ENCODE data around the gene ARHGAP42. TPM values are rescaled to one million over a fixed set of nuclear protein-coding genes. Genes with fewer than 3 reads are reported as not detected.

ARHGAP42 gene
- total RNA-seq, 6 experiments from 2014 or later = 1.1 to 3.1 (median 2.3) TPM

GRCh38 chr11:100777736-100778135, 90.6 kb downstream of the ARHGAP42 start:
- Mint-ChIP-seq H3K9me3 (no peaks in the 10 kb centered on the region), H3K27ac (no peak overlapping the region), H3K36me3 (ENCODE audit: low read depth) (no peaks in the 10 kb centered on the region), H3K4me1 (ENCODE audit: low read depth) (0 out of 2 replicates have a peak, but pooled peaks cover 6% of the 10 kb centered on the region), H3K4me3 (no peak overlapping the region), H3K27me3 (ENCODE audit: insufficient read depth) (peaks cover 3% of the 10 kb centered on the region; the same call in 1 of the 2 replicates)
- no peak for DNase-seq
- TF ChIP-seq CTCF (IDR thresholded peaks at IDR 0.05) = no peak

GRCh38 chr11:100778166-100778785, 91.2 kb downstream of the ARHGAP42 start:
- TF ChIP-seq CTCF (IDR thresholded peaks at IDR 0.05) = no peak
- H3K27ac Mint-ChIP-seq = no peak overlapping the region

GRCh38 chr11:100780470-100780869, 93.4 kb downstream of the ARHGAP42 start:
- Mint-ChIP-seq H3K27me3 (ENCODE audit: insufficient read depth) (peaks cover 3% of the 10 kb centered on the region; the same call in 1 of the 2 replicates), H3K36me3 (ENCODE audit: low read depth) (no peaks in the 10 kb centered on the region), H3K4me1 (ENCODE audit: low read depth) (0 out of 2 replicates have a peak, but pooled peaks cover 6% of the 10 kb centered on the region), H3K9me3 (no peaks in the 10 kb centered on the region), H3K27ac (no peak overlapping the region), H3K4me3 (no peak overlapping the region)
- no peak for DNase-seq
- TF ChIP-seq CTCF (IDR thresholded peaks at IDR 0.05) = no peak

More at GRCh38 chr11:100778166-100778785, 91.2 kb downstream of the ARHGAP42 start:
- Mint-ChIP-seq H3K36me3 (ENCODE audit: low read depth) (no peaks in the 10 kb centered on the region), H3K4me1 (ENCODE audit: low read depth) (0 out of 2 replicates have a peak, but pooled peaks cover 6% of the 10 kb centered on the region), H3K9me3 (no peaks in the 10 kb centered on the region), H3K4me3 (no peak overlapping the region), H3K27me3 (ENCODE audit: insufficient read depth) (peaks cover 3% of the 10 kb centered on the region; the same call in 1 of the 2 replicates)
- DNase-seq = no peak

GRCh38 chr11:100785148-100785983, 98.3 kb downstream of the ARHGAP42 start:
- no peak for DNase-seq
- Mint-ChIP-seq H3K36me3 (ENCODE audit: low read depth) (no peaks in the 10 kb centered on the region), H3K27me3 (ENCODE audit: insufficient read depth) (peaks cover 2% of the 10 kb centered on the region; the same call in 1 of the 2 replicates), H3K4me1 (ENCODE audit: low read depth) (no peaks in the 10 kb centered on the region), H3K27ac (no peak overlapping the region), H3K4me3 (no peak overlapping the region), H3K9me3 (no peaks in the 10 kb centered on the region)
- TF ChIP-seq CTCF (IDR thresholded peaks at IDR 0.05) = no peak

- DNase-seq = no peak
- Mint-ChIP-seq H3K9me3 (no peaks in the 10 kb centered on the region), H3K4me3 (no peak overlapping the region), H3K4me1 (ENCODE audit: low read depth) (no peaks in the 10 kb centered on the region), H3K36me3 (ENCODE audit: low read depth) (no peaks in the 10 kb centered on the region), H3K27ac (no peak overlapping the region), H3K27me3 (ENCODE audit: insufficient read depth) (no peaks in the 10 kb centered on the region)
- TF ChIP-seq CTCF (IDR thresholded peaks at IDR 0.05) = no peak
Measured at GRCh38 chr11:100788561-100789295, 101.6 kb downstream of the ARHGAP42 start.

Measured in HFFc6 (cell line).